Bronchial epithelial cell (primary cell): ENCODE data around the gene STX5. TPM values are rescaled to one million over a fixed set of nuclear protein-coding genes. Genes with fewer than 3 reads are reported as not detected.
"Not testable (repeated sequence)": the region's sequence is repeated elsewhere in the genome, so short reads cannot be mapped to it uniquely, and the experiment has no call there.

Source experiments
- DNase-seq: peaks from one replicate; pipeline ENCODE4 v3.0.0-alpha.2; 2010; ENCODE audit warnings: low read depth
- FAIRE-seq: peaks from 2 replicates; lab custom pipeline; 2011; peaks lifted over from hg19 to GRCh38; lab: Jason Lieb, UNC
- H3K27me3 ChIP-seq: 2 replicates; pipeline ENCODE4 v1.5.1; 2011; ENCODE audit warnings: low read length; ENCODE audit not compliant: control insufficient read depth, insufficient read depth
- H3K36me3 ChIP-seq: 2 replicates; pipeline ENCODE4 v1.5.1; 2011; ENCODE audit warnings: low read length; ENCODE audit not compliant: control insufficient read depth, insufficient read depth
- H3K4me3 ChIP-seq: 2 replicates; pipeline ENCODE4 v1.5.1; 2011; ENCODE audit warnings: mild to moderate bottlenecking, low read depth, low read length, control low read depth
- total RNA-seq: library from RNA; depleted of rRNA; stranded (reverse); fragments of >200 nt; gene quantifications from 2 replicates; pipeline ENCODE4 v1.2.1, GENCODE V29; 2014
- TF ChIP-seq, protein P1 (sequence below): IDR thresholded peaks from 2 replicates; pipeline ENCODE4 v1.5.1; 2011; ENCODE audit warnings: mild to moderate bottlenecking, moderate library complexity, low read length, control low read depth, inconsistent platforms; ENCODE audit not compliant: insufficient read depth, severe bottlenecking

STX5 gene
- total RNA-seq, 1 donor from 2014 or later, result 31.3 TPM

- DNase-seq, result no peak
- FAIRE-seq, result no peak
- no peaks in the 10 kb centered on the region for H3K27me3 ChIP-seq
- H3K4me3 ChIP-seq, result no peak overlapping the region
- TF ChIP-seq, protein P1, sequence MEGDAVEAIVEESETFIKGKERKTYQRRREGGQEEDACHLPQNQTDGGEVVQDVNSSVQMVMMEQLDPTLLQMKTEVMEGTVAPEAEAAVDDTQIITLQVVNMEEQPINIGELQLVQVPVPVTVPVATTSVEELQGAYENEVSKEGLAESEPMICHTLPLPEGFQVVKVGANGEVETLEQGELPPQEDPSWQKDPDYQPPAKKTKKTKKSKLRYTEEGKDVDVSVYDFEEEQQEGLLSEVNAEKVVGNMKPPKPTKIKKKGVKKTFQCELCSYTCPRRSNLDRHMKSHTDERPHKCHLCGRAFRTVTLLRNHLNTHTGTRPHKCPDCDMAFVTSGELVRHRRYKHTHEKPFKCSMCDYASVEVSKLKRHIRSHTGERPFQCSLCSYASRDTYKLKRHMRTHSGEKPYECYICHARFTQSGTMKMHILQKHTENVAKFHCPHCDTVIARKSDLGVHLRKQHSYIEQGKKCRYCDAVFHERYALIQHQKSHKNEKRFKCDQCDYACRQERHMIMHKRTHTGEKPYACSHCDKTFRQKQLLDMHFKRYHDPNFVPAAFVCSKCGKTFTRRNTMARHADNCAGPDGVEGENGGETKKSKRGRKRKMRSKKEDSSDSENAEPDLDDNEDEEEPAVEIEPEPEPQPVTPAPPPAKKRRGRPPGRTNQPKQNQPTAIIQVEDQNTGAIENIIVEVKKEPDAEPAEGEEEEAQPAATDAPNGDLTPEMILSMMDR, result no peak
- H3K36me3 ChIP-seq, result peaks cover 24% of the 10 kb centered on the region
Observed at GRCh38 chr11:62835336-62835735, 3.5 kb upstream of the STX5 start.

GRCh38 chr11:62832336-62833234 is 734 bp upstream of the STX5 start, which contains the start of gene TEX54:
Gene TEX54 (minus strand): TSS chr11:62832841.
- FAIRE-seq (no peak), DNase-seq (peak; percentile 32)
- TF ChIP-seq, protein P1, result no peak
- Histone ChIP-seq H3K27me3 (no peaks in the 10 kb centered on the region), H3K4me3 (peak within 1 kb of the TSS; percentile 88), H3K36me3 (peaks cover 23% of the 10 kb centered on the region)

DNA sequence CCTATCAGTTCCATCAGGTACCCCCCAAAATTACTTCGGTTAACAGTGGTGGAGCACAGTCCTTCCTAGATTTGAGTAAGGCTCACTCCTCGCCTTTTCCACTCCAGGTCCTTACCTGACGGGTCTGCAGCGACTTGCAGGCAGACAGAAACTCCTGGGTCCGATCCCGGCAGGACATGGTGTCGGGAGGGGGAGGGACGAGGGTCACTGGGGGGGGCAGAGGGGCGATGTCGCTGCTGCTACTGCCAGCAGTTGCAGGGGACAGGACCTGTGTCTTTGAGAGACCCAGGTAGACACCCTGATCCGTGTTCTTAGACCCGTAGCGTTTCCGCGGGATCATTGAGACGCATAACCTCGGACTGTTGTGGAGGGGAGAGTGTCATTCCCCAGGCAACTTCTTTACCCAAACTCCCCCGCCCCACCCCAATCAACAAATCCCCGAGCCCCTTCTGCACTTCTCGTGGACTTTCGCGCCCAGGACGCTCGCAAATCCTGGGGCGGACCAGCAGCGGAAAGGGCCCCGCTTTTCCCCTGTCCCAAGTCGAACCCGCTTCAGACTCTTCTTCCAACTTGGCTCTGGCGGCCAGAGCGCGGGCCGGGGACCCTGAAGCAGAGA is 839 bp downstream of the STX5 start:
- DNase-seq, result no peak
- Histone ChIP-seq H3K4me3 (peak overlapping the region; percentile 88), H3K27me3 (no peaks in the 10 kb centered on the region), H3K36me3 (peaks cover 26% of the 10 kb centered on the region)
- FAIRE-seq, result no peak
- TF ChIP-seq, protein P1, result no peak

GRCh38 chr11:62828130-62828529 is 3.7 kb downstream of the STX5 start:
- FAIRE-seq, H3K4me3 ChIP-seq, H3K27me3 ChIP-seq, DNase-seq: not testable (repeated sequence)
- peaks cover 25% of the 10 kb centered on the region for H3K36me3 ChIP-seq

DNA sequence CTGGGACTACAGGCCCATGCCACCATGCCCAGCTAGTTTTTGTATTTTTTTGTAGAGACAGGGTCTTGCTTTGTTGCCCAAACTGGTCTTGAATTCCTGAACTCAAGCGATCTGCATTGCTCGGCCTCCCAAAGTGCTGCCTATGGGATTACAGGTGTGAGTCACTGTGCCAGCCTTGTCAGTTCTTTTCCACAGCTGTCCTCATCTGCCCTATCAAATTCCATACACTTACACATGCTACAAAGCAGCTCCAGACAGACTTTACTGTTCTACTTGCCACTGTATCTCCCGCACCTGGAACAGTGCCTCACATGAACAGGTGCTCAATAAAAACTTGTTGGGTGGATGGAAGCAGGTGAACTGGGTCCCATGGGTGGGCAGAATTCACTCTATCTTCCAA is 8.2 kb downstream of the STX5 start:
- no peaks in the 10 kb centered on the region for H3K27me3 ChIP-seq
- FAIRE-seq (no peak), DNase-seq (no peak)
- peaks cover 27% of the 10 kb centered on the region for H3K36me3 ChIP-seq
- TF ChIP-seq, protein P1, result no peak
- H3K4me3 ChIP-seq, result no peak overlapping the region

- H3K36me3 ChIP-seq, result peaks cover 1% of the 10 kb centered on the region
- DNase-seq (no peak), FAIRE-seq (no peak)
- TF ChIP-seq, protein P1, result no peak
- H3K27me3 ChIP-seq, result no peaks in the 10 kb centered on the region
- H3K4me3 ChIP-seq, result no peak overlapping the region
Observed at GRCh38 chr11:62817129-62817528, 14.7 kb downstream of the STX5 start.
